Esophagus muscularis mucosa (tissue), 3 donors: ENCODE results near the gene RUSC1.

ENCODE experiments used
- CTCF ChIP-seq, 3 experiments: fragments of 200-600 bp in 2 of 3; fragments of 450-650 bp in 1 of 3; sonication (generic) in 2 of 3; IDR thresholded peaks; one replicate each; pipeline ENCODE4 v1.5.1; 2017 to 2019; ENCODE audit warnings: antibody characterized with exemption in 3 of 3, mild to moderate bottlenecking in 2 of 3, moderate library complexity in 1 of 3
- POLR2A ChIP-seq: fragments of 450-650 bp; IDR thresholded peaks from one replicate; pipeline ENCODE4 v1.6.1; 2017; ENCODE audit warnings: antibody characterized with exemption, moderate library complexity, mild to moderate bottlenecking, low read depth
- POLR2AphosphoS5 ChIP-seq, 2 donors: sonication (generic); formaldehyde crosslinking; IDR thresholded peaks; one replicate each; pipeline ENCODE4 v1.6.1; 2017; ENCODE audit warnings: antibody characterized with exemption in 2 of 2

- TF ChIP-seq CTCF (IDR thresholded peaks at IDR 0.05) (no peak), POLR2A (no peak), POLR2AphosphoS5 (IDR thresholded peaks at IDR 0.05) (no peak)
Measured at GRCh38 chr1:155326020-155326526, 5.4 kb downstream of the RUSC1 start.
